Measurements from ENCODE around the gene CAMK2D. TPM values are rescaled to one million over a fixed set of nuclear protein-coding genes. Genes with fewer than 3 reads are reported as not detected.

The CAMK2D gene
- total RNA-seq, 1 donor from 2014 or later = 46.1 TPM

- no peak overlapping the region for H3K4me3 ChIP-seq
- H3K4me1 ChIP-seq = peaks cover 7% of the 10 kb centered on the region
- DNase-seq = no peak
- no peak for TF ChIP-seq CTCF (IDR thresholded peaks at IDR 0.05)
- H3K36me3 ChIP-seq = peaks cover 14% of the 10 kb centered on the region
- H3K9me3 ChIP-seq = no peaks in the 10 kb centered on the region
- no peaks in the 10 kb centered on the region for H3K27me3 ChIP-seq
- intact Hi-C loops (cut with DNase I) = no loop called here
- H3K27ac ChIP-seq = peak overlapping the region; percentile 4
- peak; percentile 59 for ATAC-seq
These were observed 308.5 kb downstream of the CAMK2D start for GRCh38 chr4:113452868-113453620.

GRCh38 chr4:113452152-113452551 lies 309.4 kb downstream of the CAMK2D start:
- no peaks in the 10 kb centered on the region for H3K9me3 ChIP-seq
- TF ChIP-seq CTCF (IDR thresholded peaks at IDR 0.05) = no peak
- ATAC-seq (no peak), DNase-seq (no peak)
- intact Hi-C loops (cut with DNase I) = no loop called here
- no peak overlapping the region for H3K4me3 ChIP-seq
- no peak overlapping the region for H3K27ac ChIP-seq
- H3K27me3 ChIP-seq = no peaks in the 10 kb centered on the region
- H3K36me3 ChIP-seq = peaks cover 11% of the 10 kb centered on the region
- H3K4me1 ChIP-seq = peaks cover 14% of the 10 kb centered on the region

- H3K9me3 ChIP-seq = no peaks in the 10 kb centered on the region
- ATAC-seq = no peak
- no peak overlapping the region for H3K4me3 ChIP-seq
- intact Hi-C loops (cut with DNase I) = no loop called here
- TF ChIP-seq CTCF (IDR thresholded peaks at IDR 0.05) = no peak
- DNase-seq = no peak
- H3K36me3 ChIP-seq = no peaks in the 10 kb centered on the region
- no peak overlapping the region for H3K27ac ChIP-seq
- H3K27me3 ChIP-seq = no peaks in the 10 kb centered on the region
- peaks cover 22% of the 10 kb centered on the region for H3K4me1 ChIP-seq
These were observed 311.1 kb downstream of the CAMK2D start for GRCh38 chr4:113450295-113451080.

- peak overlapping the region; percentile 14 for H3K27ac ChIP-seq
- no peak for ATAC-seq
These were observed 312.0 kb downstream of the CAMK2D start for GRCh38 chr4:113449410-113449974.

GRCh38 chr4:113447769-113448168 lies 313.8 kb downstream of the CAMK2D start:
- Histone ChIP-seq H3K27ac (peak overlapping the region; percentile 47), H3K4me1 (peaks cover 21% of the 10 kb centered on the region), H3K36me3 (no peaks in the 10 kb centered on the region), H3K27me3 (no peaks in the 10 kb centered on the region), H3K9me3 (no peaks in the 10 kb centered on the region), H3K4me3 (no peak overlapping the region)
- ATAC-seq (peak; percentile 81), DNase-seq (no peak)
- no peak for TF ChIP-seq CTCF (IDR thresholded peaks at IDR 0.05)
- intact Hi-C loops (cut with DNase I) = no loop called here

More at GRCh38 chr4:113449410-113449974, 312.0 kb downstream of the CAMK2D start:
- Histone ChIP-seq H3K4me1 (peaks cover 25% of the 10 kb centered on the region), H3K9me3 (no peaks in the 10 kb centered on the region), H3K36me3 (no peaks in the 10 kb centered on the region), H3K27me3 (no peaks in the 10 kb centered on the region), H3K4me3 (no peak overlapping the region)
- no peak for TF ChIP-seq CTCF (IDR thresholded peaks at IDR 0.05)
- no peak for DNase-seq
- intact Hi-C loops (cut with DNase I) = no loop called here
